Psoas muscle (tissue), 8 donors: ENCODE results near the gene JAK3. TPM values are rescaled to one million over a fixed set of nuclear protein-coding genes. Genes with fewer than 3 reads are reported as not detected.
A peak's percentile ranks its signal among the peaks of the same experiment; 100 is the strongest.

Source experiments
- ATAC-seq, 4 donors: fragments of 200-7000 bp; cut with Tn5 transposase; one replicate each; pipeline ENCODE4 v1.9.1; 2020; ENCODE audit warnings: moderate library complexity in 3 of 4, mild to moderate bottlenecking in 2 of 4
- DNase-seq, 2 donors: peaks; one replicate each; pipeline ENCODE4 v3.0.0-alpha.2; 2020
- H3K27ac ChIP-seq: fragments of 200-600 bp; one replicate; pipeline ENCODE4 v1.8.0; 2022
- H3K27me3 ChIP-seq, 3 donors: fragments of 200-600 bp in 1 of 3; one replicate each; pipeline versions ENCODE4 v1.6.1 to v1.8.0; 2013 to 2022; ENCODE audit warnings: low read length in 2 of 3, mild to moderate bottlenecking in 2 of 3, moderate library complexity in 1 of 3; ENCODE audit not compliant: insufficient read depth in 3 of 3
- H3K36me3 ChIP-seq, 2 donors: fragments of 200-600 bp in 1 of 2; one replicate each; pipeline versions ENCODE4 v1.6.1 to v1.8.0; 2013 to 2022; ENCODE audit warnings: low read depth in 1 of 2, mild to moderate bottlenecking in 1 of 2, moderate library complexity in 1 of 2; ENCODE audit not compliant: insufficient read depth in 1 of 2
- H3K4me1 ChIP-seq: fragments of 200-600 bp; one replicate; pipeline ENCODE4 v1.8.0; 2022
- H3K4me3 ChIP-seq: fragments of 200-600 bp; one replicate; pipeline ENCODE4 v1.8.0; 2022; ENCODE audit warnings: mild to moderate bottlenecking
- H3K9me3 ChIP-seq: fragments of 200-600 bp; one replicate; pipeline ENCODE4 v1.8.0; 2022
- CTCF ChIP-seq: fragments of 200-600 bp; IDR thresholded peaks from one replicate; pipeline ENCODE4 v1.8.0; 2022; ENCODE audit warnings: antibody characterized with exemption
- WGBS, 3 donors: extraction: QIAGEN DNeasy Blood & Tissue Kit; methylation state at CpG; one replicate each; pipeline versions ENCODE4 v1.1.6 to v1.1.7; 2013; 5-methylcytosine and 5-hydroxymethylcytosine counted together
- intact Hi-C, 2 donors: fragments of 100-400 bp; cut with DNase I; formaldehyde crosslinking; loops; one replicate each; pipeline versions ENCODE4 v1.11.0 to v1.14.2; 2022
- polyA plus RNA-seq, 3 donors: library from polyadenylated mRNA; stranded (reverse); fragments of 200-250 nt; gene quantifications; one replicate each; pipeline ENCODE4 v1.2.3, GENCODE V29; 2013
- total RNA-seq, 4 donors: library from RNA; stranded (reverse); fragmentation: NEBNext Ultra II Directional in 2 of 4; extraction: Animal tissue kit (Norgen Biotek cat#: 25700) in 2 of 4; gene quantifications; one replicate each; pipeline versions ENCODE4 v1.2.1 to v1.2.4, GENCODE V29; 2021 to 2023
- donor health status: healthy with polysubstance abuse.
- donor health status: DM: no; HTN: no; CAD: no; lungs with moderate emphysema.
- donor health status: Bipolar disorder and iron deficiency.
- donor health status: healthy.
- donor health status: DM: yes; HTN: yes; CAD: no.
- donor health status: DM: no; HTN: no; CAD: no.
- donor health status: DM: no; HTN: no; CAD: no.
- donor health status: DM: yes; HTN: yes; CAD: no.

Gene JAK3
- total and polyA plus RNA-seq, 7 donors: 0.17 to 4.0 (median 0.95) TPM

DNA sequence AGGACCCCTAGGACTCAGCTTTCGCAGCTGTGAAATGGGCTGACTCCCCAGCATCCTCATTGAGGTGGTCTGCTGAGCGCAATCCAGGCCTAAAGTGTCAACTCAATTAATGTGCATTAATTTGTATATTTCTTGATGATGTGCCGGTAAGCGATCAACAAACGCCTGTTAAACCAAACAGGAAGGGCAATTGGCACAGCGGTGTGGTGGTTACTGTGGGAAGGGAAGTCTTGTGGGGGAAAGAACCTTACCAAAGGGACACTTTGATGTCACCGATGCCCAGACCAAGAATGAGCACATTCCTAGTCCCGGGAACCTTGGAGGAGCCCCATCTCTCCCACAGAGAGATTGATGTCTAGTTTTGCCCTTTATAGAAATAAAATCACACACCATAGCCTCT is 1.6 kb downstream of the JAK3 start:
- 86 to 94% (median 86%) methylated on average over 8 of the region's 8 CpGs for WGBS, 3 donors
- no peaks in the 10 kb centered on the region for H3K9me3 ChIP-seq
- no peak overlapping the region for H3K4me3 ChIP-seq
- no peak for TF ChIP-seq CTCF
- H3K27ac ChIP-seq: no peak overlapping the region
- ATAC-seq (no peak), DNase-seq (no peak)
- no peaks in the 10 kb centered on the region for H3K4me1 ChIP-seq
- H3K27me3 ChIP-seq: peaks cover 0 to 67% (median 10%) of the 10 kb centered on the region in 3 donors
- intact Hi-C loops: no loop called here
- H3K36me3 ChIP-seq: no peaks in the 10 kb centered on the region

- H3K9me3 ChIP-seq: no peaks in the 10 kb centered on the region
- intact Hi-C loops: no loop called here
- H3K27me3 ChIP-seq: peaks cover 0 to 82% (median 16%) of the 10 kb centered on the region in 3 donors
- DNase-seq (no peak), ATAC-seq (no peak)
- no peak for TF ChIP-seq CTCF
- no peaks in the 10 kb centered on the region for H3K4me1 ChIP-seq
- H3K36me3 ChIP-seq: no peaks in the 10 kb centered on the region
- WGBS, 3 donors: 69 to 80% (median 77%) methylated on average over 14 of the region's 14 CpGs
- no peak overlapping the region for H3K27ac ChIP-seq
- no peak overlapping the region for H3K4me3 ChIP-seq
Observed at GRCh38 chr19:17843908-17844490, 3.8 kb downstream of the JAK3 start.

DNA sequence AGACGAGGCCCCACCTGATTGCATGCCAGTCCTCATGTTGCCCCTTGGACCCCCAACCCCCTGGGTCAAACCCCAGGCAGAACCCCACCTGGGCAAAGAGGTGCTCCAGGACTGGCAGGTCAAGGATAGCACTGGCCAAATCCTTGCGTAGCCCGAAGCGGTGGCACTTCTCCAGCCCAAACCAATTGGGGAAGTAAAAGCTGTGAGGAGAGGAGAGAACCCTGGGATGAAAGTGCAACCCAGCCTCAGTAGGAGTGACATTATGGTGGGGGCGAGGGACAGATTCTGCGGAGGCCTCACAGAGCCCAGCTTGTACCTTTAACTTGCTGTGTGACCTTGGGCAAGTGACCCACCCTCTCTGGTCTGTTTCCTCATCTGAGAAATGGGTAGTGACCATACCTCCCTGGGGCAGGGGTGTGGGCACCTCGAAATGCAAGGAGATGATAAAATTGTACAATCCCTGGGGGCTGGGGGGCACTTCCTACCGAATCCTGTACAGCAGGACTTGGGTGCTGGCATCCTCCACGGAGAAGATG is 4.4 kb downstream of the JAK3 start:
- no peak for TF ChIP-seq CTCF
- intact Hi-C loops: no loop called here
- DNase-seq (no peak), ATAC-seq (no peak)
- Histone ChIP-seq H3K27ac (no peak overlapping the region), H3K27me3 (peaks cover 0 to 82% (median 16%) of the 10 kb centered on the region in 3 donors), H3K36me3 (no peaks in the 10 kb centered on the region), H3K4me3 (no peak overlapping the region), H3K9me3 (no peaks in the 10 kb centered on the region), H3K4me1 (no peaks in the 10 kb centered on the region)
- WGBS, 3 donors: 81 to 88% (median 81%) methylated on average over 9 of the region's 9 CpGs

DNA sequence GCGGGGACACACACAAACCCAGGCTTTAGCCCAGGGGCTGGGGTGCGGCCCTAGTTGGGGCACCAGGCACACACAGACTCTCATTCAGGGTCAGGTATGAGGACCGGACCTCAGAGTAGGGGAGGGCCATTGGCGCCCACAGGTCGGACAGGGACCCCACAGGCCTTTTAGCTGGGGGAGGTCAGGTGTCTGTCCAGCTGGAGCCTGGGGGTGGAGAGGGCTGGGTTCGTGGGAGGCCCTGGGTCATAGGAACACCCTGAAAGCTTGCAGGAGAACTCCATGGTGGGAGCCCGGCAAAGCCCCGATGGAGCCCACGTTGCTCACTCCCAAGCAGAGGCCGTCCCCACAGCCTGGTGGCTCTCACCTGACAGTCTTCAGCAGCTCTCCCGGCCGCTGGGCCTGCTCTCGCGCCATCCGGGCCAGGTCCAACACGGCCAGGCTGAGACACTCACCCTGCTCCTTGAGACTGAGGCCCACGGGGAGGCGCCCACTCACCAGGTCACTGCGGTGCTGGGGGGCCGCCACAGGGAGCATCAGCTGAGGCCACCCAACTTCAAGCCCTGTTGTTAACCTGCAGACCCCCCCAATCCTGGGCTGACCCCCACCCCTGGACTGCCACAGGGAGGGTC is 5.0 kb downstream of the JAK3 start:
- peak overlapping the region; percentile 28 for H3K4me3 ChIP-seq
- H3K4me1 ChIP-seq: no peaks in the 10 kb centered on the region
- H3K27me3 ChIP-seq: peaks cover 0 to 82% (median 17%) of the 10 kb centered on the region in 3 donors
- TF ChIP-seq CTCF: no peak
- no peak overlapping the region for H3K27ac ChIP-seq
- WGBS, 3 donors: 57 to 67% (median 62%) methylated on average over 19 to 20 of the region's 20 CpGs
- no peaks in the 10 kb centered on the region for H3K9me3 ChIP-seq
- no peak for DNase-seq
- no peaks in the 10 kb centered on the region for H3K36me3 ChIP-seq
- intact Hi-C loops: no loop called here
- no peak for ATAC-seq
